A549 (cell line): ENCODE measurements around the gene CHST7. TPM values are rescaled to one million over a fixed set of nuclear protein-coding genes. Genes with fewer than 3 reads are reported as not detected.

Experiments used
- ATAC-seq, 2 experiments: fragments of 200-7000 bp in 1 of 2; fragments of >200 bp in 1 of 2; cut with Nextera tagmentation in 1 of 2; cut with Tn5 transposase in 1 of 2; 3 replicates each; pipeline versions ENCODE4 v1.8.0 to v1.9.1; 2018 to 2020; ENCODE audit warnings: mild to moderate bottlenecking in 1 of 2, moderate library complexity in 1 of 2
- CTCF ChIA-PET: fragments of 300-600 bp; sonication (Branson Sonifier 250); formaldehyde crosslinking; extraction: SDS; loops from one replicate; lab custom pipeline; 2021; ENCODE audit warnings: antibody characterized with exemption, inconsistent platforms; lab: Yijun Ruan, JAX
- POLR2A ChIA-PET: fragments of 350-600 bp; formaldehyde crosslinking; extraction: SDS; loops from one replicate; lab custom pipeline; 2021; ENCODE audit warnings: antibody characterized with exemption, inconsistent platforms; lab: Yijun Ruan, JAX
- DNase-seq, 2 experiments: peaks; one replicate each; pipeline versions ENCODE4 v3.0.0 to v3.0.0-alpha.2; 2011 to 2016; ENCODE audit warnings: low read depth in 1 of 2, low spot score in 1 of 2
- FAIRE-seq: peaks from 2 replicates; lab custom pipeline; 2011; peaks lifted over from hg19 to GRCh38; lab: Jason Lieb, UNC
- H3K27ac ChIP-seq, 2 experiments: fragments of >200 bp; sonication (Bioruptor Twin); formaldehyde crosslinking; 3 replicates each; pipeline ENCODE4 v1.5.1; 2016 to 2017
- H3K4me1 ChIP-seq: fragments of >200 bp; sonication (Bioruptor Twin); formaldehyde crosslinking; 3 replicates; pipeline ENCODE4 v1.6.1; 2016
- H3K4me2 ChIP-seq: fragments of >200 bp; sonication (Bioruptor Twin); formaldehyde crosslinking; 3 replicates; pipeline ENCODE4 v1.6.1; 2016
- H3K4me3 ChIP-seq: fragments of >200 bp; sonication (Bioruptor Twin); formaldehyde crosslinking; 3 replicates; pipeline ENCODE4 v1.5.1; 2016
- H3K9me3 ChIP-seq: fragments of >200 bp; sonication (Bioruptor Twin); formaldehyde crosslinking; 3 replicates; pipeline ENCODE4 v1.6.1; 2016
- BHLHE40 ChIP-seq: IDR thresholded peaks from 2 replicates; pipeline ENCODE4 v1.6.1; 2012; ENCODE audit warnings: low read depth, low read length, inconsistent platforms
- CBX8 ChIP-seq: fragments of 200-600 bp; sonication (generic); IDR thresholded peaks from 2 replicates; pipeline ENCODE4 v1.6.1; 2016
- EHF ChIP-seq: fragments of 250-450 bp; sonication (Bioruptor Pico); IDR thresholded peaks from 2 replicates; pipeline ENCODE4 v1.5.0; 2020; ENCODE audit warnings: mild to moderate bottlenecking
- EP300 ChIP-seq, 2 experiments: fragments of >200 bp; sonication (Bioruptor Twin); formaldehyde crosslinking; IDR thresholded peaks; 2 replicates in 1 of 2; 3 replicates in 1 of 2; pipeline ENCODE4 v1.6.1; 2016 to 2017
- FOXS1 ChIP-seq: fragments of 250-450 bp; sonication (Bioruptor Pico); IDR thresholded peaks from 2 replicates; pipeline ENCODE4 v1.5.0; 2020; ENCODE audit warnings: mild to moderate bottlenecking, moderate library complexity
- HDAC2 ChIP-seq: fragments of 200-600 bp; sonication (generic); IDR thresholded peaks from 2 replicates; pipeline ENCODE4 v1.6.1; 2016
- HEYL ChIP-seq: fragments of 250-450 bp; sonication (Bioruptor Pico); IDR thresholded peaks from 2 replicates; pipeline ENCODE4 v1.8.0; 2021; ENCODE audit warnings: mild to moderate bottlenecking, moderate library complexity
- MAFK ChIP-seq: fragments of 450-650 bp; IDR thresholded peaks from 2 replicates; pipeline ENCODE4 v1.6.1; 2014; ENCODE audit not compliant: partially characterized antibody
- MAZ ChIP-seq: fragments of 150-350 bp; IDR thresholded peaks from 2 replicates; pipeline ENCODE4 v1.6.1; 2014; ENCODE audit warnings: antibody characterized with exemption, low read depth, low read length, borderline replicate concordance
- MYC ChIP-seq: IDR thresholded peaks from 2 replicates; pipeline ENCODE4 v1.6.1; 2012; ENCODE audit warnings: mild to moderate bottlenecking, inconsistent platforms, low read length, improper control_type of control experiment, borderline replicate concordance
- NFE2L2 ChIP-seq: fragments of 150-350 bp; conservative IDR thresholded peaks from 2 replicates; pipeline ENCODE4 v1.6.1; 2014; ENCODE audit warnings: low read length
- NPAS2 ChIP-seq: fragments of 250-450 bp; sonication (Bioruptor Pico); IDR thresholded peaks from 2 replicates; pipeline ENCODE4 v1.8.0; 2022; ENCODE audit warnings: mild to moderate bottlenecking, moderate library complexity, borderline replicate concordance
- PHF8 ChIP-seq: fragments of 200-600 bp; sonication (generic); IDR thresholded peaks from 2 replicates; pipeline ENCODE4 v1.6.1; 2016; ENCODE audit warnings: low read depth, mild to moderate bottlenecking, antibody characterized with exemption, moderate library complexity, borderline replicate concordance
- POLR2A ChIP-seq: IDR thresholded peaks from 2 replicates; pipeline ENCODE4 v1.6.1; 2012; ENCODE audit warnings: mild to moderate bottlenecking, low read length
- POLR2AphosphoS2 ChIP-seq: conservative IDR thresholded peaks from 2 replicates; pipeline ENCODE4 v1.6.1; 2012; ENCODE audit warnings: low read length, improper control_type of control experiment, inconsistent platforms
- RAD21 ChIP-seq, 2 experiments: fragments of >200 bp in 1 of 2; sonication (Bioruptor Twin) in 1 of 2; formaldehyde crosslinking in 1 of 2; IDR thresholded peaks in 1 of 2; conservative IDR thresholded peaks in 1 of 2; 2 replicates in 1 of 2; 3 replicates in 1 of 2; pipeline ENCODE4 v1.6.1; 2012 to 2018; ENCODE audit warnings: inconsistent platforms in 1 of 2
- RARB ChIP-seq: fragments of 250-450 bp; sonication (Bioruptor Pico); IDR thresholded peaks from 2 replicates; pipeline ENCODE4 v1.8.0; 2021; ENCODE audit warnings: mild to moderate bottlenecking, moderate library complexity
- RCOR1 ChIP-seq: fragments of 150-350 bp; IDR thresholded peaks from 2 replicates; pipeline ENCODE4 v1.6.1; 2014; ENCODE audit warnings: antibody characterized with exemption, low read length, low read depth
- SMC3 ChIP-seq: fragments of >200 bp; sonication (Bioruptor Twin); formaldehyde crosslinking; IDR thresholded peaks from 3 replicates; pipeline ENCODE4 v1.6.1; 2018; ENCODE audit warnings: inconsistent platforms
- SREBF2 ChIP-seq: fragments of 450-650 bp; IDR thresholded peaks from 2 replicates; pipeline ENCODE4 v1.6.1; 2014; ENCODE audit warnings: mild to moderate bottlenecking, moderate library complexity
- TFCP2L1 ChIP-seq: fragments of 250-450 bp; sonication (Bioruptor Pico); IDR thresholded peaks from 2 replicates; pipeline ENCODE4 v1.5.0; 2021; ENCODE audit warnings: mild to moderate bottlenecking
- TP53 ChIP-seq: fragments of 250-450 bp; sonication (Bioruptor Pico); IDR thresholded peaks from 2 replicates; pipeline ENCODE4 v1.5.0; 2021; ENCODE audit warnings: mild to moderate bottlenecking, moderate library complexity
- ZFP36 ChIP-seq: fragments of 450-650 bp; IDR thresholded peaks from 2 replicates; pipeline ENCODE4 v1.6.1; 2014; ENCODE audit warnings: borderline replicate concordance; ENCODE audit not compliant: partially characterized antibody
- WGBS: methylation state at CpG from one replicate; pipeline ENCODE4 v1.1.6; 2017; ENCODE audit errors: missing lambda C conversion rate; 5-methylcytosine and 5-hydroxymethylcytosine counted together
- polyA plus RNA-seq, 4 experiments: library from polyadenylated mRNA; depleted of rRNA in 3 of 4; stranded (reverse); fragments of >200 nt; fragmentation: RNase III in 1 of 4; extraction: RNeasy Plus Mini Kit Qiagen cat#74134 plus additional on column Dnase treatment in 1 of 4; gene quantifications; 2 replicates in 3 of 4; 3 replicates in 1 of 4; pipeline ENCODE4 v1.2.3, GENCODE V29; 2011 to 2017
- TF ChIP-seq, protein P1 (sequence below): IDR thresholded peaks from 2 replicates; pipeline ENCODE4 v1.6.1; 2012
- TF ChIP-seq, protein P2 (sequence below): fragments of 200-600 bp; sonication (generic); IDR thresholded peaks from 2 replicates; pipeline ENCODE4 v1.6.1; 2016; ENCODE audit warnings: antibody characterized with exemption, mild to moderate bottlenecking, moderate library complexity
- TF ChIP-seq, protein P3 (sequence below): IDR thresholded peaks from 2 replicates; pipeline ENCODE4 v1.6.1; 2012
- TF ChIP-seq, protein P4 (sequence below): fragments of >200 bp; sonication (Bioruptor Twin); formaldehyde crosslinking; IDR thresholded peaks from 3 replicates; pipeline ENCODE4 v1.5.1; 2016
- TF ChIP-seq, protein P5 (sequence below): fragments of 250-450 bp; sonication (Bioruptor Pico); IDR thresholded peaks from 2 replicates; pipeline ENCODE4 v1.5.0; 2021; ENCODE audit warnings: mild to moderate bottlenecking, moderate library complexity, borderline replicate concordance

CHST7 gene
- polyA plus RNA-seq, 2 of the 4 experiments (the other 2 are of a cell fraction) = 6.5 to 18.8 TPM

DNA sequence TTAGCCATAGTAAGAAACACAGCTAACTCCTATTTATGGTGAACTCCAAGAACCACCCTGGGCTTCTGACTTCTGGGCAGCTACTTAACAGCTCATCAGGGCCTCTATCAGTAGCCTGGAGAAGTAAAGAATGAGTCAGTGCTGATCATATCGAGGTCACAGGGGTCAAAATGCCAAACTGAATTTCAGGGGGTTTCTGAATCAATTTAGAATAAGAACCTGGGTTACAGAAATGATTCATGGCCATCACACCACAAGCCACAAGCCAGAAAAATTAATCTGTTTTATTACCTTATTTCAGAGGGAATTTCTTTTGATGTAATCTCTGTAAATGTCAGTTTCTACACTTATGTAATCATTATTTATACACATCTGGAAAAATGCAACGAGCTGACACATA is 64.4 kb downstream of the CHST7 start:
- CTCF ChIA-PET = no interaction called here
- TF ChIP-seq RARB (CRISPR knock-in tag) (no peak), NPAS2 (CRISPR knock-in tag) (no peak), BHLHE40 (no peak), HDAC2 (no peak), POLR2A (no peak)
- TF ChIP-seq, protein P1, sequence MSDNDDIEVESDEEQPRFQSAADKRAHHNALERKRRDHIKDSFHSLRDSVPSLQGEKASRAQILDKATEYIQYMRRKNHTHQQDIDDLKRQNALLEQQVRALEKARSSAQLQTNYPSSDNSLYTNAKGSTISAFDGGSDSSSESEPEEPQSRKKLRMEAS = no peak
- TF ChIP-seq, protein P2, sequence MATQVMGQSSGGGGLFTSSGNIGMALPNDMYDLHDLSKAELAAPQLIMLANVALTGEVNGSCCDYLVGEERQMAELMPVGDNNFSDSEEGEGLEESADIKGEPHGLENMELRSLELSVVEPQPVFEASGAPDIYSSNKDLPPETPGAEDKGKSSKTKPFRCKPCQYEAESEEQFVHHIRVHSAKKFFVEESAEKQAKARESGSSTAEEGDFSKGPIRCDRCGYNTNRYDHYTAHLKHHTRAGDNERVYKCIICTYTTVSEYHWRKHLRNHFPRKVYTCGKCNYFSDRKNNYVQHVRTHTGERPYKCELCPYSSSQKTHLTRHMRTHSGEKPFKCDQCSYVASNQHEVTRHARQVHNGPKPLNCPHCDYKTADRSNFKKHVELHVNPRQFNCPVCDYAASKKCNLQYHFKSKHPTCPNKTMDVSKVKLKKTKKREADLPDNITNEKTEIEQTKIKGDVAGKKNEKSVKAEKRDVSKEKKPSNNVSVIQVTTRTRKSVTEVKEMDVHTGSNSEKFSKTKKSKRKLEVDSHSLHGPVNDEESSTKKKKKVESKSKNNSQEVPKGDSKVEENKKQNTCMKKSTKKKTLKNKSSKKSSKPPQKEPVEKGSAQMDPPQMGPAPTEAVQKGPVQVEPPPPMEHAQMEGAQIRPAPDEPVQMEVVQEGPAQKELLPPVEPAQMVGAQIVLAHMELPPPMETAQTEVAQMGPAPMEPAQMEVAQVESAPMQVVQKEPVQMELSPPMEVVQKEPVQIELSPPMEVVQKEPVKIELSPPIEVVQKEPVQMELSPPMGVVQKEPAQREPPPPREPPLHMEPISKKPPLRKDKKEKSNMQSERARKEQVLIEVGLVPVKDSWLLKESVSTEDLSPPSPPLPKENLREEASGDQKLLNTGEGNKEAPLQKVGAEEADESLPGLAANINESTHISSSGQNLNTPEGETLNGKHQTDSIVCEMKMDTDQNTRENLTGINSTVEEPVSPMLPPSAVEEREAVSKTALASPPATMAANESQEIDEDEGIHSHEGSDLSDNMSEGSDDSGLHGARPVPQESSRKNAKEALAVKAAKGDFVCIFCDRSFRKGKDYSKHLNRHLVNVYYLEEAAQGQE = no peak
- TF ChIP-seq, protein P3, sequence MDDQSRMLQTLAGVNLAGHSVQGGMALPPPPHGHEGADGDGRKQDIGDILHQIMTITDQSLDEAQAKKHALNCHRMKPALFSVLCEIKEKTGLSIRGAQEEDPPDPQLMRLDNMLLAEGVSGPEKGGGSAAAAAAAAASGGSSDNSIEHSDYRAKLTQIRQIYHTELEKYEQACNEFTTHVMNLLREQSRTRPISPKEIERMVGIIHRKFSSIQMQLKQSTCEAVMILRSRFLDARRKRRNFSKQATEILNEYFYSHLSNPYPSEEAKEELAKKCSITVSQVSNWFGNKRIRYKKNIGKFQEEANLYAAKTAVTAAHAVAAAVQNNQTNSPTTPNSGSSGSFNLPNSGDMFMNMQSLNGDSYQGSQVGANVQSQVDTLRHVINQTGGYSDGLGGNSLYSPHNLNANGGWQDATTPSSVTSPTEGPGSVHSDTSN = no peak
- POLR2A ChIA-PET = no interaction called here
- H3K4me2 ChIP-seq = peak overlapping the region; percentile 35; the same call in 2 of the 3 replicates
- ATAC-seq (peak in 1 of 2 experiments; percentile 35; a peak in 1 of 6 replicates), FAIRE-seq (peak; percentile 32), DNase-seq (peak in 1 of 2 experiments; percentile 6)
- H3K27ac ChIP-seq = 0 out of 6 replicates have a peak overlapping the region, but pooled peaks of 1 of the 2 experiments have one; percentile 28
- peaks cover 23% of the 10 kb centered on the region for H3K4me1 ChIP-seq
- no peak overlapping the region for H3K4me3 ChIP-seq
- no peaks in the 10 kb centered on the region for H3K9me3 ChIP-seq
- 11% methylated on average over 2 of the region's 2 CpGs for WGBS

DNA sequence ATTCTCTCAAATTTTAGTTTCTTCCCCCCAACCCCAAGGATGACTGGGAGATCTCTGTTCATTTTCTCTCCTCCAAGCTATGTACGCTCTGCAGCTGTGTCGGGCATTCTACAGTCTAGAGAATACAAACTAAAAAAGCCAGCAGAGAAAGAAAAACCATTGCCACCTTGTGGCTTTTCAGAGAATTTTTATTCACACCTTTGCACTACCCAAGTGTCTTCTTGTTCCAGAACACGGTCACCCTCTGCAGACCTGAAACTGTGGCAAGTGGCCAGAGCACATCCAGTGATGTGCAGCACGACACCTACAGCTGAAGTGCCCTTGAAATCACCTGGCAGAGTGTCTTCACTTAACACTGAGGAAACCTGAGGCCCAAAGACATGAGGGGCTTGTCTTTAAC is 68.6 kb downstream of the CHST7 start:
- DNase-seq (peak; percentile 7 to 28), FAIRE-seq (no peak), ATAC-seq (peak; percentile 66 to 82; a peak in 5 of 6 replicates)
- ChIA-PET CTCF (interaction anchor here (0.6 to 2.9 kb wide), 10 partner anchors 13 to 158 kb away, joined by 3 to 19 read pairs (median 4); no protein-coding TSS in a partner anchor), POLR2A (no interaction called here)
- peaks cover 12% of the 10 kb centered on the region for H3K4me1 ChIP-seq
- no peak overlapping the region for H3K4me2 ChIP-seq
- H3K4me3 ChIP-seq = no peak overlapping the region
- 56% methylated on average over 4 of the region's 4 CpGs for WGBS
- H3K27ac ChIP-seq = no peak overlapping the region
- no peaks in the 10 kb centered on the region for H3K9me3 ChIP-seq
- no peak for TF ChIP-seq RARB (CRISPR knock-in tag)
- no peak for TF ChIP-seq ZFP36
- TF ChIP-seq TP53 (CRISPR knock-in tag) = no peak
- TF ChIP-seq PHF8 = no peak
- TF ChIP-seq BHLHE40 = no peak
- no peak for TF ChIP-seq MYC
- TF ChIP-seq HEYL = no peak
- TF ChIP-seq, protein P4, sequence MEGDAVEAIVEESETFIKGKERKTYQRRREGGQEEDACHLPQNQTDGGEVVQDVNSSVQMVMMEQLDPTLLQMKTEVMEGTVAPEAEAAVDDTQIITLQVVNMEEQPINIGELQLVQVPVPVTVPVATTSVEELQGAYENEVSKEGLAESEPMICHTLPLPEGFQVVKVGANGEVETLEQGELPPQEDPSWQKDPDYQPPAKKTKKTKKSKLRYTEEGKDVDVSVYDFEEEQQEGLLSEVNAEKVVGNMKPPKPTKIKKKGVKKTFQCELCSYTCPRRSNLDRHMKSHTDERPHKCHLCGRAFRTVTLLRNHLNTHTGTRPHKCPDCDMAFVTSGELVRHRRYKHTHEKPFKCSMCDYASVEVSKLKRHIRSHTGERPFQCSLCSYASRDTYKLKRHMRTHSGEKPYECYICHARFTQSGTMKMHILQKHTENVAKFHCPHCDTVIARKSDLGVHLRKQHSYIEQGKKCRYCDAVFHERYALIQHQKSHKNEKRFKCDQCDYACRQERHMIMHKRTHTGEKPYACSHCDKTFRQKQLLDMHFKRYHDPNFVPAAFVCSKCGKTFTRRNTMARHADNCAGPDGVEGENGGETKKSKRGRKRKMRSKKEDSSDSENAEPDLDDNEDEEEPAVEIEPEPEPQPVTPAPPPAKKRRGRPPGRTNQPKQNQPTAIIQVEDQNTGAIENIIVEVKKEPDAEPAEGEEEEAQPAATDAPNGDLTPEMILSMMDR = peak; percentile 46
- no peak for TF ChIP-seq RCOR1
- TF ChIP-seq FOXS1 (CRISPR knock-in tag) = no peak
- TF ChIP-seq SMC3 = peak; percentile 67
- TF ChIP-seq EP300 (IDR thresholded peaks at IDR 0.05) = no peak
- TF ChIP-seq NFE2L2 = no peak
- no peak for TF ChIP-seq MAZ
- no peak for TF ChIP-seq MAFK
- TF ChIP-seq TFCP2L1 = no peak
- peak; percentile 49 to 57 for TF ChIP-seq RAD21 (conservative IDR thresholded peaks at IDR 0.05 in 1 of 2, IDR thresholded peaks at IDR 0.05 in 1 of 2)
- no peak for TF ChIP-seq CBX8
- TF ChIP-seq, protein P5, sequence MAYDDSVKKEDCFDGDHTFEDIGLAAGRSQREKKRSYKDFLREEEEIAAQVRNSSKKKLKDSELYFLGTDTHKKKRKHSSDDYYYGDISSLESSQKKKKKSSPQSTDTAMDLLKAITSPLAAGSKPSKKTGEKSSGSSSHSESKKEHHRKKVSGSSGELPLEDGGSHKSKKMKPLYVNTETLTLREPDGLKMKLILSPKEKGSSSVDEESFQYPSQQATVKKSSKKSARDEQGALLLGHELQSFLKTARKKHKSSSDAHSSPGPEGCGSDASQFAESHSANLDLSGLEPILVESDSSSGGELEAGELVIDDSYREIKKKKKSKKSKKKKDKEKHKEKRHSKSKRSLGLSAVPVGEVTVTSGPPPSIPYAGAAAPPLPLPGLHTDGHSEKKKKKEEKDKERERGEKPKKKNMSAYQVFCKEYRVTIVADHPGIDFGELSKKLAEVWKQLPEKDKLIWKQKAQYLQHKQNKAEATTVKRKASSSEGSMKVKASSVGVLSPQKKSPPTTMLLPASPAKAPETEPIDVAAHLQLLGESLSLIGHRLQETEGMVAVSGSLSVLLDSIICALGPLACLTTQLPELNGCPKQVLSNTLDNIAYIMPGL (CRISPR knock-in tag) = no peak
- no peak for TF ChIP-seq SREBF2
- TF ChIP-seq NPAS2 (CRISPR knock-in tag) = no peak
- TF ChIP-seq POLR2AphosphoS2 = no peak
- no peak for TF ChIP-seq POLR2A
- TF ChIP-seq EHF (CRISPR knock-in tag) = no peak
